HepG2 (cell line): Measurements from ENCODE around the gene CCDC183. TPM values are rescaled to one million over a fixed set of nuclear protein-coding genes. Genes with fewer than 3 reads are reported as not detected.

Experiments
- CBFB ChIP-seq: sonication (generic); formaldehyde crosslinking; IDR thresholded peaks from 2 replicates; pipeline ENCODE4 v1.4.0; 2020; ENCODE audit warnings: missing genetic modification reagents
- GABPB1 ChIP-seq: IDR thresholded peaks from 2 replicates; pipeline ENCODE4 v1.6.1; 2016; ENCODE audit warnings: mild to moderate bottlenecking, missing genetic modification reagents, moderate library complexity, missing compliant biosample characterization
- KDM5B ChIP-seq: sonication (generic); formaldehyde crosslinking; IDR thresholded peaks from 2 replicates; pipeline ENCODE4 v1.4.0; 2020; ENCODE audit warnings: missing genetic modification reagents, mild to moderate bottlenecking, borderline replicate concordance
- NFRKB ChIP-seq: fragments of 450-650 bp; IDR thresholded peaks from 2 replicates; pipeline ENCODE4 v1.6.1; 2017
- NR3C1 ChIP-seq: sonication (generic); formaldehyde crosslinking; IDR thresholded peaks from 2 replicates; pipeline ENCODE4 v1.4.0; 2020; ENCODE audit warnings: missing genetic modification reagents
- NRL ChIP-seq: sonication (generic); formaldehyde crosslinking; IDR thresholded peaks from 2 replicates; pipeline ENCODE4 v1.5.0; 2020; ENCODE audit warnings: missing genetic modification reagents, mild to moderate bottlenecking, moderate library complexity, borderline replicate concordance
- PREB ChIP-seq: sonication (generic); formaldehyde crosslinking; IDR thresholded peaks from 2 replicates; pipeline ENCODE4 v1.4.0; 2020; ENCODE audit warnings: missing genetic modification reagents
- TOPORS ChIP-seq: sonication (generic); formaldehyde crosslinking; IDR thresholded peaks from 2 replicates; pipeline ENCODE4 v1.8.0; 2023; ENCODE audit warnings: mild to moderate bottlenecking, missing genetic modification reagents
- ZBTB10 ChIP-seq: sonication (generic); formaldehyde crosslinking; IDR thresholded peaks from 2 replicates; pipeline ENCODE4 v1.4.0; 2020; ENCODE audit warnings: missing genetic modification reagents, borderline replicate concordance
- ZGPAT ChIP-seq: IDR thresholded peaks from 2 replicates; pipeline ENCODE4 v1.6.1; 2016; ENCODE audit warnings: mild to moderate bottlenecking
- ZNF30 ChIP-seq: sonication (generic); formaldehyde crosslinking; IDR thresholded peaks from 2 replicates; pipeline ENCODE4 v1.5.0; 2020; ENCODE audit warnings: mild to moderate bottlenecking, missing genetic modification reagents
- ZNF350 ChIP-seq: sonication (generic); formaldehyde crosslinking; IDR thresholded peaks from 2 replicates; pipeline ENCODE4 v1.4.0; 2020; ENCODE audit warnings: mild to moderate bottlenecking, low read depth, missing genetic modification reagents, borderline replicate concordance
- ZNF414 ChIP-seq: sonication (generic); formaldehyde crosslinking; IDR thresholded peaks from 2 replicates; pipeline ENCODE4 v1.5.0; 2020; ENCODE audit warnings: missing genetic modification reagents
- ZNF460 ChIP-seq: sonication (generic); formaldehyde crosslinking; IDR thresholded peaks from 2 replicates; pipeline ENCODE4 v1.5.1; 2020; ENCODE audit warnings: missing genetic modification reagents, mild to moderate bottlenecking, borderline replicate concordance
- ZNF598 ChIP-seq: sonication (generic); formaldehyde crosslinking; IDR thresholded peaks from 2 replicates; pipeline ENCODE4 v1.5.1; 2020; ENCODE audit warnings: mild to moderate bottlenecking, missing genetic modification reagents, borderline replicate concordance
- ZNF607 ChIP-seq: sonication (generic); formaldehyde crosslinking; IDR thresholded peaks from 2 replicates; pipeline ENCODE4 v1.5.1; 2020; ENCODE audit warnings: missing genetic modification reagents, mild to moderate bottlenecking, borderline replicate concordance
- ZNF772 ChIP-seq: sonication (generic); formaldehyde crosslinking; IDR thresholded peaks from 2 replicates; pipeline ENCODE4 v1.5.0; 2020; ENCODE audit warnings: mild to moderate bottlenecking, missing genetic modification reagents
- ZSCAN21 ChIP-seq: sonication (generic); formaldehyde crosslinking; IDR thresholded peaks from 2 replicates; pipeline ENCODE4 v1.8.0; 2022; ENCODE audit warnings: mild to moderate bottlenecking, missing genetic modification reagents, moderate library complexity, borderline replicate concordance
- polyA plus RNA-seq, 8 experiments: library from polyadenylated mRNA; depleted of rRNA in 3 of 8; stranded (reverse) in 7 of 8; unstranded in 1 of 8; fragments of >200 nt; fragmentation: Illumina TruSeq in 4 of 8; extraction: Trizol in 4 of 8; gene quantifications; 2 replicates each; pipeline versions ENCODE4 v1.2.1 to v1.2.3, GENCODE V29; 2011 to 2016; ENCODE audit warnings: low read depth in 4 of 8, missing spikeins in 1 of 8, mixed read lengths in 1 of 8; ENCODE audit not compliant: insufficient read depth in 1 of 8
- total RNA-seq, 5 experiments: library from RNA; depleted of rRNA; stranded (reverse); fragments of >200 nt; fragmentation: Illumina TruSeq; extraction: Trizol; gene quantifications; 2 replicates each; pipeline ENCODE4 v1.2.3, GENCODE V29; 2016; ENCODE audit warnings: low read depth in 1 of 5
- TF ChIP-seq, protein P1 (sequence below): sonication (generic); formaldehyde crosslinking; IDR thresholded peaks from 2 replicates; pipeline ENCODE4 v1.5.1; 2020; ENCODE audit warnings: mild to moderate bottlenecking, missing genetic modification reagents, moderate library complexity

CCDC183 gene
- total and polyA plus RNA-seq, 2 of the 13 experiments (the other 11 are each of a cell fraction or from before 2014, with no cell fraction given), result 5.0 to 66.4 TPM

DNA sequence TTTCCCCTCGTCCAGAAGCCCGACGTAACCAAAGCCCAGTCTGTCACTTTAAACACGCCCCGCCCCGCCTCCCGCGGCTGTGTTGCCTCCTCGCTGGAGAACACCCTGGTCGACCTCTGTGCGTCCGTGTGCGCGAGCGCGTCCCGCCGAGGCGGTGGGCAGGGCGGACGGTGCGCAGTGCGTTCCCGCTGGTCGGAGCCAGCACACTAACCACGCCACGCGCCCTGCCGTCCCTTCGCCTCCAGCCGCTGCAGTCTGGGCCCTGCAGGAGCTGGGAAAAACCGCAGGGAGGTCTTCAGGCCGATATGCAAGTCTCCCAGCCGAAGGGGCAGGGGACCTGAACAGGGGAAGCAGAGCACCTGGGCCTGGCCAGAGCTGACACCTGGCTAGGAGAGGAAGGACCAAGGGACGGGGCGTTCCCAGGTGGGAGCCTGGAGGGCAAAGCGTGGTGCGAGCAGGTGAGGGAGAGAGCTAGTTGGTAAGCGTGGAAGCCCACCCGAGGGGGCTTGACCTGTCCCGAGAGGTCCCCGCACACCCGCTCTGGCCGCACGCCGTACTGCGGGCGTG is 51.8 kb downstream of the CCDC183 start (continued):
- TF ChIP-seq PREB (CRISPR knock-in tag) (no peak), KDM5B (CRISPR knock-in tag) (peak; percentile 60; the same call in 1 of the 2 replicates), CBFB (peak; percentile 71; the same call in 1 of the 2 replicates), ZNF350 (CRISPR knock-in tag) (peak; percentile 92), ZNF460 (CRISPR knock-in tag) (no peak), NFRKB (no peak), ZSCAN21 (peak; percentile 69; the same call in 1 of the 2 replicates), ZBTB10 (peak; percentile 21; the same call in 1 of the 2 replicates), ZNF414 (CRISPR knock-in tag) (no peak), ZNF772 (CRISPR knock-in tag) (peak; percentile 79), ZGPAT (CRISPR knock-in tag) (peak; percentile 66; the same call in 1 of the 2 replicates), NRL (CRISPR knock-in tag) (peak; percentile 97), ZNF598 (peak; percentile 48; the same call in 1 of the 2 replicates), ZNF607 (CRISPR knock-in tag) (peak; percentile 88), TOPORS (CRISPR knock-in tag) (peak; percentile 28; the same call in 1 of the 2 replicates), ZNF30 (CRISPR knock-in tag) (no peak), NR3C1 (CRISPR knock-in tag) (peak; percentile 20; the same call in 1 of the 2 replicates), GABPB1 (CRISPR knock-in tag) (peak; percentile 62)
- TF ChIP-seq, protein P1, sequence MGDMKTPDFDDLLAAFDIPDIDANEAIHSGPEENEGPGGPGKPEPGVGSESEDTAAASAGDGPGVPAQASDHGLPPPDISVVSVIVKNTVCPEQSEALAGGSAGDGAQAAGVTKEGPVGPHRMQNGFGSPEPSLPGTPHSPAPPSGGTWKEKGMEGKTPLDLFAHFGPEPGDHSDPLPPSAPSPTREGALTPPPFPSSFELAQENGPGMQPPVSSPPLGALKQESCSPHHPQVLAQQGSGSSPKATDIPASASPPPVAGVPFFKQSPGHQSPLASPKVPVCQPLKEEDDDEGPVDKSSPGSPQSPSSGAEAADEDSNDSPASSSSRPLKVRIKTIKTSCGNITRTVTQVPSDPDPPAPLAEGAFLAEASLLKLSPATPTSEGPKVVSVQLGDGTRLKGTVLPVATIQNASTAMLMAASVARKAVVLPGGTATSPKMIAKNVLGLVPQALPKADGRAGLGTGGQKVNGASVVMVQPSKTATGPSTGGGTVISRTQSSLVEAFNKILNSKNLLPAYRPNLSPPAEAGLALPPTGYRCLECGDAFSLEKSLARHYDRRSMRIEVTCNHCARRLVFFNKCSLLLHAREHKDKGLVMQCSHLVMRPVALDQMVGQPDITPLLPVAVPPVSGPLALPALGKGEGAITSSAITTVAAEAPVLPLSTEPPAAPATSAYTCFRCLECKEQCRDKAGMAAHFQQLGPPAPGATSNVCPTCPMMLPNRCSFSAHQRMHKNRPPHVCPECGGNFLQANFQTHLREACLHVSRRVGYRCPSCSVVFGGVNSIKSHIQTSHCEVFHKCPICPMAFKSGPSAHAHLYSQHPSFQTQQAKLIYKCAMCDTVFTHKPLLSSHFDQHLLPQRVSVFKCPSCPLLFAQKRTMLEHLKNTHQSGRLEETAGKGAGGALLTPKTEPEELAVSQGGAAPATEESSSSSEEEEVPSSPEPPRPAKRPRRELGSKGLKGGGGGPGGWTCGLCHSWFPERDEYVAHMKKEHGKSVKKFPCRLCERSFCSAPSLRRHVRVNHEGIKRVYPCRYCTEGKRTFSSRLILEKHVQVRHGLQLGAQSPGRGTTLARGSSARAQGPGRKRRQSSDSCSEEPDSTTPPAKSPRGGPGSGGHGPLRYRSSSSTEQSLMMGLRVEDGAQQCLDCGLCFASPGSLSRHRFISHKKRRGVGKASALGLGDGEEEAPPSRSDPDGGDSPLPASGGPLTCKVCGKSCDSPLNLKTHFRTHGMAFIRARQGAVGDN, result peak; percentile 83
